K562 treated with DMSO at 1 percent for 48 hours (cell line): Measurements from ENCODE around the gene ALKBH5. TPM values are rescaled to one million over a fixed set of nuclear protein-coding genes. Genes with fewer than 3 reads are reported as not detected.

Experiments used
- total RNA-seq: library from RNA; unstranded; fragments of 300-600 nt; gene quantifications from 2 replicates; pipeline ENCODE4 v1.2.3, GENCODE V29; 2022; ENCODE audit warnings: low replicate concordance; ENCODE audit errors: extremely low read depth

ALKBH5 gene
- total RNA-seq = not detected in 2 replicates

DNA sequence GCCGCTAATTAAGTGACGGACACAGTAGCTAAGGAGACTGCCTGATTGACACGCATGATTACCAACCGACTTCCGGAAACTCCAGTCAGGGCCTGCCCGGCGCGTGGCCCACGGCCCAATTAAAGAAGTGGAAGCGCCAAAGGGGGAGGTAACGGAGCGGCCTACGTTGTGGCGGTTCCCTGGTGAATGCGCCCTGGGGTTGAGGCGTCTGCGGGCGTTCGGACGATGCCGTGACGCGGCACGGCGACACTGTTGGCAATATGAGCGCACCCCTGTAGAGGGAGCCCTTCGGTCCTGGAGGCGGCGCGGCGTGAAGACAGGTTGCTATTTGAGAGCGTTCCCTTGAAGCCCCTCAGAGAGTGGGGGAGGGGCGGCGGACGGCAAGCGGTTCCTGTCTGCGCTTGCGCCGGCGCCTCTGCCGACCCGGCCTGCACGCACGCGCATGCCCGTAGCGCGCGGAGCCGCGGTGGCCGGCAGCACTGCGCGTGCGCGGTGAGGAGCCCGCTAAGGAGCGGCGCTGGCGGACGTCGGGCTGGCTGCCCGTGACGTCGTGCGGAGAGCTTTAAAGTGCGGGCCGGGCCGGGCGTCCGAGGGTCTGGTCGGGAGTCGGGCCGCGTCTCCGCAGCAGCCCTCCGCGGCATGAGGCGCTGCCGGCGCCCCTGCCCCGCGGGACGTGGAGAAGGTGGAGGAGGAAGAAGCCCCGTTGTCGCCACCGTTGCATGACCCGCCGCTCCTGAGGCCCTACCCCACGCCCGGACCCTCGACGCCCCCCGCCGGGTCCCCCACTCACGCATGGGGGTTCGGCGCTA, at the start of gene ALKBH5:
ALKBH5 (plus strand) TSS at position 495 of the 809 bp plus-strand sequence. CDS start 416 bp downstream, outside the sequence.

GRCh38 chr17:18225121-18225641, 41.6 kb downstream of the ALKBH5 start, which contains the start of gene LLGL1:
Gene LLGL1, plus strand, starts transcription at chr17:18225635. Its CDS starts 48 bp downstream, at chr17:18225683.

GRCh38 chr17:18258356-18259038, 74.9 kb downstream of the ALKBH5 start, which contains the start of gene FLII:
Gene FLII, minus strand, starts transcription at chr17:18258738. Its CDS starts 48 bp downstream, at chr17:18258690.

Other genes starting within 250 kb of the ALKBH5 start
- not detected in 2 replicates for gene TOM1L2, start 211.4 kb upstream of the ALKBH5 start, total RNA-seq
- not detected in 2 replicates for gene DRC3, start 211.0 kb upstream of the ALKBH5 start, total RNA-seq
- gene ATPAF2, start 144.7 kb upstream of the ALKBH5 start, total RNA-seq = not detected in 2 replicates
- gene GID4, start 144.4 kb upstream of the ALKBH5 start, total RNA-seq = not detected in 2 replicates
- not detected in 2 replicates for gene DRG2, start 95.9 kb upstream of the ALKBH5 start, total RNA-seq
- gene MYO15A, start 75.1 kb upstream of the ALKBH5 start, total RNA-seq = not detected in 2 replicates
- not detected in 2 replicates for gene LLGL1, start 41.8 kb downstream of the ALKBH5 start, total RNA-seq
- gene FLII, start 74.9 kb downstream of the ALKBH5 start, total RNA-seq = 710 TPM in 1 of 2 replicates, not detected in the other
- gene MIEF2, start 76.8 kb downstream of the ALKBH5 start, total RNA-seq = not detected in 2 replicates
- 176 TPM in 1 of 2 replicates, not detected in the other for gene TOP3A, start 131.2 kb downstream of the ALKBH5 start, total RNA-seq
- not detected in 2 replicates for gene SMCR8, start 131.5 kb downstream of the ALKBH5 start, total RNA-seq
- gene SHMT1, start 179.7 kb downstream of the ALKBH5 start, total RNA-seq = not detected in 2 replicates
- gene EVPLL, start 193.9 kb downstream of the ALKBH5 start, total RNA-seq = not detected in 2 replicates